Liver (tissue), 3 donors: ENCODE data around the gene SLC46A1.

ENCODE experiments used
- FOXA1 ChIP-seq: IDR thresholded peaks from 2 replicates; pipeline ENCODE4 v1.6.1; 2016; ENCODE audit warnings: antibody characterized with exemption
- RAD21 ChIP-seq, 2 donors: IDR thresholded peaks; 2 replicates each; pipeline ENCODE4 v1.6.1; 2016; ENCODE audit warnings: antibody characterized with exemption in 2 of 2, mild to moderate bottlenecking in 2 of 2
- SP1 ChIP-seq: IDR thresholded peaks from 2 replicates; pipeline ENCODE4 v1.6.1; 2018; ENCODE audit warnings: antibody characterized with exemption, mild to moderate bottlenecking
- TAF1 ChIP-seq: conservative IDR thresholded peaks from 2 replicates; pipeline ENCODE4 v1.6.1; 2016; ENCODE audit warnings: antibody characterized with exemption, mild to moderate bottlenecking
- YY1 ChIP-seq: IDR thresholded peaks from 2 replicates; pipeline ENCODE4 v1.6.1; 2016; ENCODE audit warnings: antibody characterized with exemption, mild to moderate bottlenecking
- TF ChIP-seq, protein P1 (sequence below): fragments of 150-350 bp; IDR thresholded peaks from 2 replicates; pipeline ENCODE4 v1.5.1; 2017; ENCODE audit warnings: improper control_type of control experiment, low read depth, low read length; ENCODE audit not compliant: missing input control
- TF ChIP-seq, protein P2 (sequence below): IDR thresholded peaks from 2 replicates; pipeline ENCODE4 v1.6.1; 2016; ENCODE audit warnings: antibody characterized with exemption
- TF ChIP-seq, protein P3 (sequence below): IDR thresholded peaks from 2 replicates; pipeline ENCODE4 v1.6.1; 2016; ENCODE audit warnings: antibody characterized with exemption
- TF ChIP-seq, protein P4 (sequence below): IDR thresholded peaks from 2 replicates; pipeline ENCODE4 v1.6.1; 2016; ENCODE audit warnings: antibody characterized with exemption
- TF ChIP-seq, protein P5 (sequence below): IDR thresholded peaks from 2 replicates; pipeline ENCODE4 v1.6.1; 2016; ENCODE audit warnings: antibody characterized with exemption, mild to moderate bottlenecking
- donor health status: healthy.
- donor health status: healthy.

DNA sequence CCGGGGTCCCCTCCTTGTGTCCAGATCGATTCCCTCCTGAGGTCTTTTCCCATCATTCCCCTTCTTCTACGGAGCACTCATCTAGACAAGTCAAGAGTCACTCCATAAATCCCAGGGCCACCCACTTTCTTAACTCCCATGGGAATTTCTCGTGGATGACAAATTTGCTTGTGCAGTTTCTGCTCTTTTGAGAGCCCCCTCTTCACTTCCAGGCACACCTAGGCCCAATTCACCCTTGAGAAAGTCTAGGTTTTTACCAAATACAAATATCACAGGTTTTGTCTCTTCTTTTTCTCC, 48.2 kb downstream of the SLC46A1 start:
- TF ChIP-seq, protein P1, sequence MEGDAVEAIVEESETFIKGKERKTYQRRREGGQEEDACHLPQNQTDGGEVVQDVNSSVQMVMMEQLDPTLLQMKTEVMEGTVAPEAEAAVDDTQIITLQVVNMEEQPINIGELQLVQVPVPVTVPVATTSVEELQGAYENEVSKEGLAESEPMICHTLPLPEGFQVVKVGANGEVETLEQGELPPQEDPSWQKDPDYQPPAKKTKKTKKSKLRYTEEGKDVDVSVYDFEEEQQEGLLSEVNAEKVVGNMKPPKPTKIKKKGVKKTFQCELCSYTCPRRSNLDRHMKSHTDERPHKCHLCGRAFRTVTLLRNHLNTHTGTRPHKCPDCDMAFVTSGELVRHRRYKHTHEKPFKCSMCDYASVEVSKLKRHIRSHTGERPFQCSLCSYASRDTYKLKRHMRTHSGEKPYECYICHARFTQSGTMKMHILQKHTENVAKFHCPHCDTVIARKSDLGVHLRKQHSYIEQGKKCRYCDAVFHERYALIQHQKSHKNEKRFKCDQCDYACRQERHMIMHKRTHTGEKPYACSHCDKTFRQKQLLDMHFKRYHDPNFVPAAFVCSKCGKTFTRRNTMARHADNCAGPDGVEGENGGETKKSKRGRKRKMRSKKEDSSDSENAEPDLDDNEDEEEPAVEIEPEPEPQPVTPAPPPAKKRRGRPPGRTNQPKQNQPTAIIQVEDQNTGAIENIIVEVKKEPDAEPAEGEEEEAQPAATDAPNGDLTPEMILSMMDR, result no peak
- TF ChIP-seq, protein P2, sequence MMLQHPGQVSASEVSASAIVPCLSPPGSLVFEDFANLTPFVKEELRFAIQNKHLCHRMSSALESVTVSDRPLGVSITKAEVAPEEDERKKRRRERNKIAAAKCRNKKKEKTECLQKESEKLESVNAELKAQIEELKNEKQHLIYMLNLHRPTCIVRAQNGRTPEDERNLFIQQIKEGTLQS, result no peak
- TF ChIP-seq SP1 (no peak), TAF1 (no peak), YY1 (no peak), FOXA1 (no peak), RAD21 (IDR thresholded peaks at IDR 0.05) (no peak)
- TF ChIP-seq, protein P3, sequence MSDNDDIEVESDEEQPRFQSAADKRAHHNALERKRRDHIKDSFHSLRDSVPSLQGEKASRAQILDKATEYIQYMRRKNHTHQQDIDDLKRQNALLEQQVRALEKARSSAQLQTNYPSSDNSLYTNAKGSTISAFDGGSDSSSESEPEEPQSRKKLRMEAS, result no peak
- TF ChIP-seq, protein P4, sequence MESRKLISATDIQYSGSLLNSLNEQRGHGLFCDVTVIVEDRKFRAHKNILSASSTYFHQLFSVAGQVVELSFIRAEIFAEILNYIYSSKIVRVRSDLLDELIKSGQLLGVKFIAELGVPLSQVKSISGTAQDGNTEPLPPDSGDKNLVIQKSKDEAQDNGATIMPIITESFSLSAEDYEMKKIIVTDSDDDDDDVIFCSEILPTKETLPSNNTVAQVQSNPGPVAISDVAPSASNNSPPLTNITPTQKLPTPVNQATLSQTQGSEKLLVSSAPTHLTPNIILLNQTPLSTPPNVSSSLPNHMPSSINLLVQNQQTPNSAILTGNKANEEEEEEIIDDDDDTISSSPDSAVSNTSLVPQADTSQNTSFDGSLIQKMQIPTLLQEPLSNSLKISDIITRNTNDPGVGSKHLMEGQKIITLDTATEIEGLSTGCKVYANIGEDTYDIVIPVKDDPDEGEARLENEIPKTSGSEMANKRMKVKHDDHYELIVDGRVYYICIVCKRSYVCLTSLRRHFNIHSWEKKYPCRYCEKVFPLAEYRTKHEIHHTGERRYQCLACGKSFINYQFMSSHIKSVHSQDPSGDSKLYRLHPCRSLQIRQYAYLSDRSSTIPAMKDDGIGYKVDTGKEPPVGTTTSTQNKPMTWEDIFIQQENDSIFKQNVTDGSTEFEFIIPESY, result no peak
- TF ChIP-seq, protein P5, sequence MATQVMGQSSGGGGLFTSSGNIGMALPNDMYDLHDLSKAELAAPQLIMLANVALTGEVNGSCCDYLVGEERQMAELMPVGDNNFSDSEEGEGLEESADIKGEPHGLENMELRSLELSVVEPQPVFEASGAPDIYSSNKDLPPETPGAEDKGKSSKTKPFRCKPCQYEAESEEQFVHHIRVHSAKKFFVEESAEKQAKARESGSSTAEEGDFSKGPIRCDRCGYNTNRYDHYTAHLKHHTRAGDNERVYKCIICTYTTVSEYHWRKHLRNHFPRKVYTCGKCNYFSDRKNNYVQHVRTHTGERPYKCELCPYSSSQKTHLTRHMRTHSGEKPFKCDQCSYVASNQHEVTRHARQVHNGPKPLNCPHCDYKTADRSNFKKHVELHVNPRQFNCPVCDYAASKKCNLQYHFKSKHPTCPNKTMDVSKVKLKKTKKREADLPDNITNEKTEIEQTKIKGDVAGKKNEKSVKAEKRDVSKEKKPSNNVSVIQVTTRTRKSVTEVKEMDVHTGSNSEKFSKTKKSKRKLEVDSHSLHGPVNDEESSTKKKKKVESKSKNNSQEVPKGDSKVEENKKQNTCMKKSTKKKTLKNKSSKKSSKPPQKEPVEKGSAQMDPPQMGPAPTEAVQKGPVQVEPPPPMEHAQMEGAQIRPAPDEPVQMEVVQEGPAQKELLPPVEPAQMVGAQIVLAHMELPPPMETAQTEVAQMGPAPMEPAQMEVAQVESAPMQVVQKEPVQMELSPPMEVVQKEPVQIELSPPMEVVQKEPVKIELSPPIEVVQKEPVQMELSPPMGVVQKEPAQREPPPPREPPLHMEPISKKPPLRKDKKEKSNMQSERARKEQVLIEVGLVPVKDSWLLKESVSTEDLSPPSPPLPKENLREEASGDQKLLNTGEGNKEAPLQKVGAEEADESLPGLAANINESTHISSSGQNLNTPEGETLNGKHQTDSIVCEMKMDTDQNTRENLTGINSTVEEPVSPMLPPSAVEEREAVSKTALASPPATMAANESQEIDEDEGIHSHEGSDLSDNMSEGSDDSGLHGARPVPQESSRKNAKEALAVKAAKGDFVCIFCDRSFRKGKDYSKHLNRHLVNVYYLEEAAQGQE, result no peak
